BJ (cell line): Measurements from ENCODE around the gene NDUFS6. TPM values are rescaled to one million over a fixed set of nuclear protein-coding genes. Genes with fewer than 3 reads are reported as not detected.

ENCODE experiments used
- CTCF ChIA-PET: fragments of 350-600 bp; formaldehyde crosslinking; extraction: SDS; loops from one replicate; lab custom pipeline; 2021; ENCODE audit warnings: antibody characterized with exemption, inconsistent platforms; lab: Yijun Ruan, JAX
- POLR2A ChIA-PET: fragments of 300-600 bp; sonication (Branson Sonifier 250); formaldehyde crosslinking; extraction: SDS; loops from one replicate; lab custom pipeline; 2021; ENCODE audit warnings: antibody characterized with exemption; lab: Charles Lee
- DNase-seq: peaks from one replicate; pipeline ENCODE4 v3.0.0-alpha.2; 2011; ENCODE audit warnings: low read depth
- H3K27me3 ChIP-seq: 2 replicates; pipeline ENCODE4 v1.6.0; 2011; ENCODE audit warnings: low read length; ENCODE audit not compliant: control insufficient read depth, insufficient read depth
- H3K36me3 ChIP-seq: 2 replicates; pipeline ENCODE4 v1.5.1; 2011; ENCODE audit warnings: low read length; ENCODE audit not compliant: control insufficient read depth, insufficient read depth
- H3K4me3 ChIP-seq: 2 replicates; pipeline ENCODE4 v1.5.1; 2011; ENCODE audit warnings: low read depth, mild to moderate bottlenecking, control low read depth, low read length
- CTCF ChIP-seq: IDR thresholded peaks from 2 replicates; pipeline ENCODE4 v1.5.1; 2011; ENCODE audit warnings: low read depth, mild to moderate bottlenecking, control low read depth, inconsistent platforms, low read length, moderate library complexity; ENCODE audit not compliant: insufficient read depth
- polyA plus RNA-seq: library from polyadenylated mRNA; depleted of rRNA; stranded (reverse); fragments of >200 nt; gene quantifications from 2 replicates; pipeline ENCODE4 v1.2.3, GENCODE V29; 2011

Gene NDUFS6
- polyA plus RNA-seq, 1 experiment, result 26.6 TPM

DNA sequence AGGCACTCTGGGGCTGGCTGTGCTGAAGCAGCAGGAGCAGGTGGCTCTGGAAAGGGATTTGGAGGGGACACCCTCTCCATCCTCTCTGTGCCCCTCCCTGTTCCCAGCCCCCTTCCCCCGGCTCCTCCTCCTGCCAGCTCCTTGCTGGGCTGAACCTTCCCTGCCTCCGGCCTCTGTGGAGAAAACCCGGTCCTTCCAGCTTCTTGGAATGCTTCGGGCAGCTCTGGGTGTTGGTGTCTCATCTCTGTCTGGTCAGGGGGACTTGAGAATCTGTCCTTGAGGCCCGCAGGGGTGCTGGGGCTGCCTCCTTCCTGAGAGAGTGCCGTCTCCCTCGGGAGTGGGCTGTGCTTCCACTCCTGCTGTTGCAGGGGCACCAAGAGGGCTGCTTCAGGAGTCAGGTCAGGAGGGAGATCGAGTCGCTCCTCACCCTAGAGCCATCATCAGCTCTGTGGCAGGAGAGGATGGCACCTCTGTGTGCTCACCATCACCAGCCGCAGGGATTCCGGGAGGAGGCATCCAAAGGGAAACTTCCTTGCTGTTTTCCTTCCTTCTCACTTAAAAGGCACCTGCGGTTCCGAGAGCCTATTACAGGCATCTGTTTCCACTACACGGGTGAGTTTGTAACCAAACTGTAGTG, 30.6 kb downstream of the NDUFS6 start:
- POLR2A ChIA-PET, result no interaction called here
- H3K27me3 ChIP-seq, result peaks cover 4% of the 10 kb centered on the region; the same call in 1 of the 2 replicates
- no peaks in the 10 kb centered on the region for H3K36me3 ChIP-seq
- no peak for TF ChIP-seq CTCF
- CTCF ChIA-PET, result interaction anchor here (1.7 kb wide), 1 partner anchor 68 kb away, joined by 4 read pairs; no protein-coding TSS in a partner anchor
- DNase-seq, result peak; percentile 2
- no peak overlapping the region for H3K4me3 ChIP-seq

GRCh38 chr5:1832511-1833250, 31.5 kb downstream of the NDUFS6 start:
- DNase-seq, result no peak
- POLR2A ChIA-PET, result no interaction called here
- Histone ChIP-seq H3K36me3 (no peaks in the 10 kb centered on the region), H3K4me3 (no peak overlapping the region), H3K27me3 (peaks cover 4% of the 10 kb centered on the region; the same call in 1 of the 2 replicates)
- CTCF ChIA-PET, result interaction anchor here (1.7 kb wide), 1 partner anchor 69 kb away, joined by 4 read pairs; no protein-coding TSS in a partner anchor
- TF ChIP-seq CTCF, result no peak

DNA sequence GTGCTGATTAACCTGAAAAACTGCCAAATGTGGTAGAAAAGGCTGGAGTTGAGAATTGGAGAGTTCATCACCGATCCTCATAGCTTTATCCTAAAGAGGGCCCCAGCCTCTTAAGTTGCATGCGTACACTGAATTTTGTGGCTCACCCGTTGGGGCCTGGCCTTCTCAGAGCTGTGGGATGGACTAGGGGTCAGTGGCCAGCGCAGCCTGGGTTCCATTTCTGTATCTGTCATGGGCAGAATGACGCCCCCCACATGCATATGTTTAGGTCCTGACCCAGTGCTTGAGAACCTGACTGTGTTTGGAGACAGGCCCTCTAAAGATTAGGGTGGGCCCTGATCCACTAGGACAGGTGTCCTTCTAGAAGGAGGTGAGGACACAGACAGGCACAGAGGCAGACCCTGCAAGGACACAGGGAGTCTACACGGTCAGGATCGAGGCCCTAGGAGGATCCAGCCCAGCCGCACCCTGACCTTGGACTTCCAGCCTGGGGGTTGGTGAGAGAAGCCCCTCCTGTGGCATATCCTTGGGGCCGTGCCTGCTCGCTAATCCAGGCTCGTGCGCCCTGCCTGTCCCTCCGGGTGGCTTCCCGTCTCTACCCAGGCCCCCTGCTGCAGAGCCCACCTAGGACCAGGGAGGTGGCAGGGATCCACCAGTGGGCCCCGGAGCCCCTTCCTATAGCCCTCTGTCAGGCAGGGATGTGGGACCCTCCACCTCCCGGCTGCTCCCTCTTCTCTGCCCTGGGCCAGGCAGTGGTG, 32.2 kb downstream of the NDUFS6 start:
- Histone ChIP-seq H3K4me3 (no peak overlapping the region), H3K27me3 (peaks cover 4% of the 10 kb centered on the region; the same call in 1 of the 2 replicates), H3K36me3 (no peaks in the 10 kb centered on the region)
- CTCF ChIA-PET, result no interaction called here
- POLR2A ChIA-PET, result no interaction called here
- no peak for TF ChIP-seq CTCF
- DNase-seq, result no peak

GRCh38 chr5:1834022-1834551, 32.9 kb downstream of the NDUFS6 start:
- no peak overlapping the region for H3K4me3 ChIP-seq
- ChIA-PET CTCF (no interaction called here), POLR2A (no interaction called here)
- no peak for TF ChIP-seq CTCF
- no peaks in the 10 kb centered on the region for H3K36me3 ChIP-seq
- peaks cover 4% of the 10 kb centered on the region; the same call in 1 of the 2 replicates for H3K27me3 ChIP-seq
- no peak for DNase-seq
